ENCODE data around the gene GTPBP6. TPM values are rescaled to one million over a fixed set of nuclear protein-coding genes. Genes with fewer than 3 reads are reported as not detected.

GTPBP6 gene
- total RNA-seq, 1 experiment from 2014 or later, result 41.6 TPM

DNA sequence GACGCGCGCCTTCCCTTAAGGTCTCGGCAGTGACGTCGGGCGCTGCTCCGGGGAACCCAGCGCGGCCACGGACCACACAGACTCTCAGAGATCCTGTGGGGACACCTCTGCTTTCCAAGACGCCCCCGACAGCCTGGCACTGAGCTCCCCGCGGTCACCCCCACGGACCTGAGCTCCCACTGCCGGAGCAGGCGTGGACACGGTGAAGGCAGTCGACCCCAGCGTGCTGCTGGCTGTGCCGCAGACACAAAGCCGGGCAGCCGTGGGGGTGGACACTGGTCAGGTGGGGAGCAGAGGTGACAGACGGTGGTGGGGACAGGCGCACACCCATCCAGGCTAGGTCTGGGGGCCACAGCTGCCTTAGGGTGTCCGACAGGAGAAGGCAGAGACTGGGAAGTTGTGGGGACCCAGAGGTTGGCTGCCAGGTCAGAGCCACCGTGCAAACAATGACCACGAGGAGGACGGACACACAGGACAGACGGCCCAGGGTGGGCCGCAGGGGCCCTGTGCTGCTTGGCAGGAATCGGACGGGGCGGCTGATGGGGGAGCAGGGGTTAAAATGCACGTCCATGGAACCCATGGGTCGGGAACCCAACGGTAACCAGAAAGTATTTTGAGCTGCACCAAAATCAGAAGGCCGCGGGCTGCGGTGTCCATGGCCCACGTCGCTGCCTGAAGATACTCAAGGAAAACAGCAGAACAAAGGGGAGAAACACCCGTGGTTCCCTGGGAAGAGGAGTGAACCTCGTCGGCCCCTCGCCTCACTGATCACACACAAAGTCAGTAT is 16.6 kb upstream of the GTPBP6 start:
- Histone ChIP-seq H3K9me3 (ENCODE audit: control insufficient read depth in 1 of 2, insufficient read depth in 1 of 2, low read depth in 1 of 2, low read length in 2 of 2) (no peaks in the 10 kb centered on the region), H3K27me3 (ENCODE audit: insufficient read depth, low read length) (no peaks in the 10 kb centered on the region), H3K4me1 (ENCODE audit: control insufficient read depth in 1 of 2, insufficient read depth in 2 of 2, low read length in 2 of 2) (peaks cover 5 to 13% of the 10 kb centered on the region in 2 experiments; a peak in 2 of 4 replicates), H3K27ac (ENCODE audit: low read depth, low read length) (no peak overlapping the region), H4K20me1 (ENCODE audit: insufficient read depth) (no peaks in the 10 kb centered on the region), H3K79me2 (ENCODE audit: insufficient read depth, low read length) (no peaks in the 10 kb centered on the region), H3K9ac (ENCODE audit: low read length) (no peak overlapping the region), H3K9me2 (ENCODE audit: insufficient read depth) (no peaks in the 10 kb centered on the region), H3K36me3 (ENCODE audit: control insufficient read depth in 1 of 2, insufficient read depth in 2 of 2, low read length in 2 of 2) (no peaks in the 10 kb centered on the region), H3K4me2 (ENCODE audit: low read length) (no peak overlapping the region), H3K4me3 (replicated peaks in 1 of 2; ENCODE audit: low read depth in 1 of 2, low read length in 2 of 2) (no peak overlapping the region), H2AFZ (ENCODE audit: low read depth, low read length, poor library complexity, severe bottlenecking) (no peak overlapping the region)
- ChIA-PET CTCF (no interaction called here), POLR2A (no interaction called here), RAD21 (ENCODE audit: low non-redundant PET in 1 of 2, low total read pairs in 2 of 2, uncharacterized antibody in 2 of 2, unreplicated experiment in 2 of 2) (no interaction called here)
- no TSS peak for BruUV-seq (replicated peaks)
- ATAC-seq (no peak), DNase-seq (ENCODE audit: low read depth, low spot score) (no peak)
- no peak for TF ChIP-seq JUND (IDR thresholded peaks at IDR 0.05)
- no peak for TF ChIP-seq CEBPB (IDR thresholded peaks at IDR 0.05; ENCODE audit: low read depth)
- TF ChIP-seq EZH2phosphoT487 (IDR thresholded peaks at IDR 0.05; ENCODE audit: borderline replicate concordance), result no peak
- no peak for TF ChIP-seq RAD21 (IDR thresholded peaks at IDR 0.05; ENCODE audit: low read depth)
- no peak for TF ChIP-seq TCF7L2 (IDR thresholded peaks at IDR 0.05; ENCODE audit: borderline replicate concordance, extremely low read depth, insufficient read depth, insufficient read length)
- TF ChIP-seq, protein P1, sequence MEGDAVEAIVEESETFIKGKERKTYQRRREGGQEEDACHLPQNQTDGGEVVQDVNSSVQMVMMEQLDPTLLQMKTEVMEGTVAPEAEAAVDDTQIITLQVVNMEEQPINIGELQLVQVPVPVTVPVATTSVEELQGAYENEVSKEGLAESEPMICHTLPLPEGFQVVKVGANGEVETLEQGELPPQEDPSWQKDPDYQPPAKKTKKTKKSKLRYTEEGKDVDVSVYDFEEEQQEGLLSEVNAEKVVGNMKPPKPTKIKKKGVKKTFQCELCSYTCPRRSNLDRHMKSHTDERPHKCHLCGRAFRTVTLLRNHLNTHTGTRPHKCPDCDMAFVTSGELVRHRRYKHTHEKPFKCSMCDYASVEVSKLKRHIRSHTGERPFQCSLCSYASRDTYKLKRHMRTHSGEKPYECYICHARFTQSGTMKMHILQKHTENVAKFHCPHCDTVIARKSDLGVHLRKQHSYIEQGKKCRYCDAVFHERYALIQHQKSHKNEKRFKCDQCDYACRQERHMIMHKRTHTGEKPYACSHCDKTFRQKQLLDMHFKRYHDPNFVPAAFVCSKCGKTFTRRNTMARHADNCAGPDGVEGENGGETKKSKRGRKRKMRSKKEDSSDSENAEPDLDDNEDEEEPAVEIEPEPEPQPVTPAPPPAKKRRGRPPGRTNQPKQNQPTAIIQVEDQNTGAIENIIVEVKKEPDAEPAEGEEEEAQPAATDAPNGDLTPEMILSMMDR (IDR thresholded peaks at IDR 0.05 in 2 of 3, conservative IDR thresholded peaks at IDR 0.05 in 1 of 3; ENCODE audit: borderline replicate concordance in 1 of 3, insufficient read depth in 1 of 3, low read depth in 2 of 3, low read length in 2 of 3), result no peak
- TF ChIP-seq POLR2A (IDR thresholded peaks at IDR 0.05; ENCODE audit: borderline replicate concordance, extremely low read depth, insufficient read depth, insufficient read length), result no peak
- TF ChIP-seq EGR1 (IDR thresholded peaks at IDR 0.05; ENCODE audit: low read depth), result no peak
- TF ChIP-seq, protein P2, sequence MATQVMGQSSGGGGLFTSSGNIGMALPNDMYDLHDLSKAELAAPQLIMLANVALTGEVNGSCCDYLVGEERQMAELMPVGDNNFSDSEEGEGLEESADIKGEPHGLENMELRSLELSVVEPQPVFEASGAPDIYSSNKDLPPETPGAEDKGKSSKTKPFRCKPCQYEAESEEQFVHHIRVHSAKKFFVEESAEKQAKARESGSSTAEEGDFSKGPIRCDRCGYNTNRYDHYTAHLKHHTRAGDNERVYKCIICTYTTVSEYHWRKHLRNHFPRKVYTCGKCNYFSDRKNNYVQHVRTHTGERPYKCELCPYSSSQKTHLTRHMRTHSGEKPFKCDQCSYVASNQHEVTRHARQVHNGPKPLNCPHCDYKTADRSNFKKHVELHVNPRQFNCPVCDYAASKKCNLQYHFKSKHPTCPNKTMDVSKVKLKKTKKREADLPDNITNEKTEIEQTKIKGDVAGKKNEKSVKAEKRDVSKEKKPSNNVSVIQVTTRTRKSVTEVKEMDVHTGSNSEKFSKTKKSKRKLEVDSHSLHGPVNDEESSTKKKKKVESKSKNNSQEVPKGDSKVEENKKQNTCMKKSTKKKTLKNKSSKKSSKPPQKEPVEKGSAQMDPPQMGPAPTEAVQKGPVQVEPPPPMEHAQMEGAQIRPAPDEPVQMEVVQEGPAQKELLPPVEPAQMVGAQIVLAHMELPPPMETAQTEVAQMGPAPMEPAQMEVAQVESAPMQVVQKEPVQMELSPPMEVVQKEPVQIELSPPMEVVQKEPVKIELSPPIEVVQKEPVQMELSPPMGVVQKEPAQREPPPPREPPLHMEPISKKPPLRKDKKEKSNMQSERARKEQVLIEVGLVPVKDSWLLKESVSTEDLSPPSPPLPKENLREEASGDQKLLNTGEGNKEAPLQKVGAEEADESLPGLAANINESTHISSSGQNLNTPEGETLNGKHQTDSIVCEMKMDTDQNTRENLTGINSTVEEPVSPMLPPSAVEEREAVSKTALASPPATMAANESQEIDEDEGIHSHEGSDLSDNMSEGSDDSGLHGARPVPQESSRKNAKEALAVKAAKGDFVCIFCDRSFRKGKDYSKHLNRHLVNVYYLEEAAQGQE (IDR thresholded peaks at IDR 0.05; ENCODE audit: low read depth), result no peak
- TF ChIP-seq SP1 (IDR thresholded peaks at IDR 0.05; ENCODE audit: low read depth), result no peak
- TF ChIP-seq FOSL1 (IDR thresholded peaks at IDR 0.05; ENCODE audit: low read depth), result no peak
- TF ChIP-seq, protein P3, sequence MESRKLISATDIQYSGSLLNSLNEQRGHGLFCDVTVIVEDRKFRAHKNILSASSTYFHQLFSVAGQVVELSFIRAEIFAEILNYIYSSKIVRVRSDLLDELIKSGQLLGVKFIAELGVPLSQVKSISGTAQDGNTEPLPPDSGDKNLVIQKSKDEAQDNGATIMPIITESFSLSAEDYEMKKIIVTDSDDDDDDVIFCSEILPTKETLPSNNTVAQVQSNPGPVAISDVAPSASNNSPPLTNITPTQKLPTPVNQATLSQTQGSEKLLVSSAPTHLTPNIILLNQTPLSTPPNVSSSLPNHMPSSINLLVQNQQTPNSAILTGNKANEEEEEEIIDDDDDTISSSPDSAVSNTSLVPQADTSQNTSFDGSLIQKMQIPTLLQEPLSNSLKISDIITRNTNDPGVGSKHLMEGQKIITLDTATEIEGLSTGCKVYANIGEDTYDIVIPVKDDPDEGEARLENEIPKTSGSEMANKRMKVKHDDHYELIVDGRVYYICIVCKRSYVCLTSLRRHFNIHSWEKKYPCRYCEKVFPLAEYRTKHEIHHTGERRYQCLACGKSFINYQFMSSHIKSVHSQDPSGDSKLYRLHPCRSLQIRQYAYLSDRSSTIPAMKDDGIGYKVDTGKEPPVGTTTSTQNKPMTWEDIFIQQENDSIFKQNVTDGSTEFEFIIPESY (IDR thresholded peaks at IDR 0.05; ENCODE audit: extremely low read depth, insufficient replicate concordance, low read length), result no peak
- TF ChIP-seq, protein P4, sequence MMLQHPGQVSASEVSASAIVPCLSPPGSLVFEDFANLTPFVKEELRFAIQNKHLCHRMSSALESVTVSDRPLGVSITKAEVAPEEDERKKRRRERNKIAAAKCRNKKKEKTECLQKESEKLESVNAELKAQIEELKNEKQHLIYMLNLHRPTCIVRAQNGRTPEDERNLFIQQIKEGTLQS (IDR thresholded peaks at IDR 0.05), result no peak
- TF ChIP-seq YY1 (IDR thresholded peaks at IDR 0.05; ENCODE audit: extremely low read depth, insufficient replicate concordance, low read depth, low read length), result no peak
- TF ChIP-seq ZNF274 (IDR thresholded peaks at IDR 0.05; ENCODE audit: low read depth, low read length), result no peak
- TF ChIP-seq POLR2AphosphoS5 (IDR thresholded peaks at IDR 0.05; ENCODE audit: low read depth, low read length), result no peak
- no peak for TF ChIP-seq ELF1 (IDR thresholded peaks at IDR 0.05; ENCODE audit: borderline replicate concordance, low read depth)
- intact Hi-C loops (cut with micrococcal nuclease), result no loop called here

Data from HCT116 (cell line).